ENCODE measurements around the gene STAP1.

The STAP1 gene

GRCh38 chr4:67587156-67587555, 28.6 kb downstream of the STAP1 start:
- TF ChIP-seq TAF1 (IDR thresholded peaks at IDR 0.05; ENCODE audit: borderline replicate concordance, insufficient read depth, low read length): no peak
- TF ChIP-seq POLR2AphosphoS5 (IDR thresholded peaks at IDR 0.05; ENCODE audit: low read depth, low read length): no peak
- TF ChIP-seq FOXP2 (optimal IDR thresholded peaks at IDR 0.05; ENCODE audit: borderline replicate concordance, extremely low read depth, extremely low read length, insufficient read depth): no peak
- TF ChIP-seq REST (IDR thresholded peaks at IDR 0.05; ENCODE audit: insufficient read depth in 1 of 2, low read depth in 2 of 2, low read length in 2 of 2): no peak
- no peak for TF ChIP-seq SIN3A (IDR thresholded peaks at IDR 0.05; ENCODE audit: borderline replicate concordance, insufficient read depth, low read length)

GRCh38 chr4:67593741-67594175, 35.2 kb downstream of the STAP1 start:
- TF ChIP-seq FOXP2 (optimal IDR thresholded peaks at IDR 0.05; ENCODE audit: borderline replicate concordance, extremely low read depth, extremely low read length, insufficient read depth) (no peak), REST (IDR thresholded peaks at IDR 0.05; ENCODE audit: insufficient read depth in 1 of 2, low read depth in 2 of 2, low read length in 2 of 2) (no peak)

- TF ChIP-seq SIN3A (IDR thresholded peaks at IDR 0.05; ENCODE audit: borderline replicate concordance, insufficient read depth, low read length): no peak
- TF ChIP-seq TAF1 (IDR thresholded peaks at IDR 0.05; ENCODE audit: borderline replicate concordance, insufficient read depth, low read length): no peak
- no peak for TF ChIP-seq REST (IDR thresholded peaks at IDR 0.05; ENCODE audit: insufficient read depth in 1 of 2, low read depth in 2 of 2, low read length in 2 of 2)
- no peak for TF ChIP-seq POLR2AphosphoS5 (IDR thresholded peaks at IDR 0.05; ENCODE audit: low read depth, low read length)
Measured at GRCh38 chr4:67603310-67604028, 44.9 kb downstream of the STAP1 start.

- TF ChIP-seq REST (IDR thresholded peaks at IDR 0.05; ENCODE audit: insufficient read depth in 1 of 2, low read depth in 2 of 2, low read length in 2 of 2) (no peak), TAF1 (IDR thresholded peaks at IDR 0.05; ENCODE audit: borderline replicate concordance, insufficient read depth, low read length) (no peak), FOXP2 (optimal IDR thresholded peaks at IDR 0.05; ENCODE audit: borderline replicate concordance, extremely low read depth, extremely low read length, insufficient read depth) (no peak), SIN3A (IDR thresholded peaks at IDR 0.05; ENCODE audit: borderline replicate concordance, insufficient read depth, low read length) (no peak), POLR2AphosphoS5 (IDR thresholded peaks at IDR 0.05; ENCODE audit: low read depth, low read length) (no peak)
Measured at GRCh38 chr4:67604029-67604381, 45.5 kb downstream of the STAP1 start.

GRCh38 chr4:67604749-67605148, 46.2 kb downstream of the STAP1 start:
- no peak for TF ChIP-seq REST (IDR thresholded peaks at IDR 0.05; ENCODE audit: insufficient read depth in 1 of 2, low read depth in 2 of 2, low read length in 2 of 2)
- TF ChIP-seq FOXP2 (optimal IDR thresholded peaks at IDR 0.05; ENCODE audit: borderline replicate concordance, extremely low read depth, extremely low read length, insufficient read depth): no peak
- TF ChIP-seq TAF1 (IDR thresholded peaks at IDR 0.05; ENCODE audit: borderline replicate concordance, insufficient read depth, low read length): no peak
- TF ChIP-seq SIN3A (IDR thresholded peaks at IDR 0.05; ENCODE audit: borderline replicate concordance, insufficient read depth, low read length): no peak
- no peak for TF ChIP-seq POLR2AphosphoS5 (IDR thresholded peaks at IDR 0.05; ENCODE audit: low read depth, low read length)

All from PFSK-1 (cell line).